ENCODE results near the gene MED31.

Gene MED31

DNA sequence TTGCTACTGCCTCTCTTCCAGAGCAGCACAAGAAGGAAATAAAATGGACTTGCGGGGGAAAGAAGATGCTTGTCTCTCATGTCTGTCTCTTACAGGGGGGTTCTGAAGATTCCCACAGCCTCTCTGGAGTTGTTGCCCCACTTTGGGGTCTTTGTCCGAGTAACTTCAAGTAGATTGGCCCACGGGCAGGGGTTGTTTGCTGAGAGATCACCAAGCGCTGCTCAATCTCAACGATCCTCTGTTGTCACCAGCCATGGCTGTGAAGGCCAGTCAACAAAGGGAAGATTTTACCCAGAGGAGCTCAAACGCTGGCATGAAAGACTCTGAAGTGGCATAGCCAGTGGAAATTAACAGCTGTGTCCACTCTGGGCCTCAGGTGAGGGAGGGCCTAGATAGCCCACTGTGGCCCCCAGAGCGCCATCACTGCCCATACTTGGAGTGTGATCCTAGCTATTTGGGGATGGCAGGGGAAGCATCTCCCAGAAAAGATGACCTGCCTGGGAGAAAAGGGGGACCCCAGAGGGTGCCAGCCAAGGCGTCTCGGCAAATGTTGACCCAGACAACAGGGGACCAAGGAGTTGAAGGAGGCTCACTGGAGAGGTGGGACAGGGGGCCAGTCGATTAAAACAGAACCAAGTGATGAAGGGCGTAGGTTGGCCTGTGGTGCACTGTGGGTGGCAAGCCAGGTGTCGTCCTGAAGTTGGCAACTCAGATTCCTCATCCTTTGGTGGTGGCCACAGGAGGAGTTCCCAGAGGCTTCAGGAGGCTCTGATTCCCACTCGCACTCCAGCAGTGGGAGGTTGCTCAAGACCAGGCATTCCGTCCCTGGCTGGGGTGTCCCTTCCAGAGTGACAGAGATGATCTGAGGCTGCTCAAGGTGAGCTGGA, 33.7 kb upstream of the MED31 start:
- no peaks in the 10 kb centered on the region for H3K79me1 ChIP-seq (ENCODE audit: low read depth, low read length)
- H2BK5ac ChIP-seq (ENCODE audit: low read length), result no peak overlapping the region
- H2AK5ac ChIP-seq (ENCODE audit: low read depth, low read length), result no peak overlapping the region
- H2AFZ ChIP-seq (ENCODE audit: low read length), result no peak overlapping the region
- H4K8ac ChIP-seq (ENCODE audit: low read depth, low read length), result no peak overlapping the region
- H3K23ac ChIP-seq (ENCODE audit: low read depth, low read length, poor library complexity), result no peak overlapping the region
- H4K91ac ChIP-seq (ENCODE audit: low read depth, low read length, poor library complexity), result no peak overlapping the region
- no peak overlapping the region for H2BK120ac ChIP-seq (ENCODE audit: low read depth, low read length)
- DNase-seq (ENCODE audit: low spot score), result no peak
- no peaks in the 10 kb centered on the region for H3K4me1 ChIP-seq (ENCODE audit: control insufficient read depth in 2 of 2, insufficient read depth in 1 of 2, low read depth in 1 of 2, low read length in 2 of 2)
- no peak overlapping the region for H2BK12ac ChIP-seq (ENCODE audit: low read length)
- no peak overlapping the region for H3K4me3 ChIP-seq (ENCODE audit: low read length in 2 of 2)
- no peaks in the 10 kb centered on the region for H3K36me3 ChIP-seq (replicated peaks in 1 of 2; ENCODE audit: control insufficient read depth in 2 of 2, insufficient read depth in 2 of 2, low read length in 2 of 2)
- H3K27me3 ChIP-seq (ENCODE audit: control insufficient read depth in 3 of 3, insufficient read depth in 3 of 3, low read depth in 1 of 3, low read length in 3 of 3), result peaks cover 0 to 25% (median 0%) of the 10 kb centered on the region in 3 experiments
- no peak overlapping the region for H3K4ac ChIP-seq (ENCODE audit: low read length)
- H3K4me2 ChIP-seq (ENCODE audit: insufficient read depth, low read length, poor library complexity, severe bottlenecking), result no peak overlapping the region
- no peak overlapping the region for H2BK15ac ChIP-seq (ENCODE audit: low read length)
- no peaks in the 10 kb centered on the region for H3K9me3 ChIP-seq (replicated peaks in 1 of 2; ENCODE audit: control insufficient read depth in 2 of 2, insufficient read depth in 1 of 2, low read depth in 1 of 2, low read length in 2 of 2)
- no peak overlapping the region for H3K9ac ChIP-seq (ENCODE audit: low read depth, low read length, poor library complexity)
- WGBS, 2 donors (ENCODE audit: extremely low coverage in 2 of 2, insufficient read length in 2 of 2, insufficient replicate concordance in 1 of 2), result no CpG with 5 or more reads among the region's 14 CpGs
- H3K18ac ChIP-seq (ENCODE audit: low read length), result no peak overlapping the region
- no peak overlapping the region for H3K27ac ChIP-seq (replicated peaks; ENCODE audit: low read length)
- no peak overlapping the region for H3K14ac ChIP-seq (ENCODE audit: low read length)

DNA sequence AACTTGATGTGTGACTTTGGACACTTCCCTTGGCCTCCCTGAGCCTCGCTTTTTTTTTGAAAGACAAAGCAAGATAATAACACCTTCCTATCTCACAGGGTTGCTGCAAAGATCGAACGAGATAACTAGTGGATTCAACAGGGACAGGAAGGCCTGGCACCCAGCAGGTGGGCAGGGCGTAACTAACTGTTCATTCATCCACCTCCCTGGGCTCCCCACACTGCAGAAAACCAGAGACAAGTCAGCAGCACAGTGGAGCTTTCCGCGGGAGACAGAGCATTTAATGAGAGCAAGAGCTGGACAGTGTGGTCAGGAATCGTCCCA, 33.0 kb upstream of the MED31 start:
- H2AK5ac ChIP-seq (ENCODE audit: low read depth, low read length), result no peak overlapping the region
- H2BK120ac ChIP-seq (ENCODE audit: low read depth, low read length), result no peak overlapping the region
- peaks cover 0 to 25% (median 0%) of the 10 kb centered on the region in 3 experiments for H3K27me3 ChIP-seq (ENCODE audit: control insufficient read depth in 3 of 3, insufficient read depth in 3 of 3, low read depth in 1 of 3, low read length in 3 of 3)
- no peaks in the 10 kb centered on the region for H3K36me3 ChIP-seq (replicated peaks in 1 of 2; ENCODE audit: control insufficient read depth in 2 of 2, insufficient read depth in 2 of 2, low read length in 2 of 2)
- no CpG with 5 or more reads among the region's 7 CpGs for WGBS, 2 donors (ENCODE audit: extremely low coverage in 2 of 2, insufficient read length in 2 of 2, insufficient replicate concordance in 1 of 2)
- H2AFZ ChIP-seq (ENCODE audit: low read length), result no peak overlapping the region
- H2BK15ac ChIP-seq (ENCODE audit: low read length), result no peak overlapping the region
- no peaks in the 10 kb centered on the region for H3K9me3 ChIP-seq (replicated peaks in 1 of 2; ENCODE audit: control insufficient read depth in 2 of 2, insufficient read depth in 1 of 2, low read depth in 1 of 2, low read length in 2 of 2)
- no peak overlapping the region for H2BK5ac ChIP-seq (ENCODE audit: low read length)
- H3K4me2 ChIP-seq (ENCODE audit: insufficient read depth, low read length, poor library complexity, severe bottlenecking), result no peak overlapping the region
- DNase-seq (ENCODE audit: low spot score), result no peak
- no peak overlapping the region for H4K91ac ChIP-seq (ENCODE audit: low read depth, low read length, poor library complexity)
- no peak overlapping the region for H3K18ac ChIP-seq (ENCODE audit: low read length)
- no peak overlapping the region for H3K23ac ChIP-seq (ENCODE audit: low read depth, low read length, poor library complexity)
- H3K9ac ChIP-seq (ENCODE audit: low read depth, low read length, poor library complexity), result no peak overlapping the region
- no peaks in the 10 kb centered on the region for H3K79me1 ChIP-seq (ENCODE audit: low read depth, low read length)
- H3K4me3 ChIP-seq (ENCODE audit: low read length in 2 of 2), result no peak overlapping the region
- no peak overlapping the region for H4K8ac ChIP-seq (ENCODE audit: low read depth, low read length)
- no peak overlapping the region for H2BK12ac ChIP-seq (ENCODE audit: low read length)
- no peaks in the 10 kb centered on the region for H3K4me1 ChIP-seq (ENCODE audit: control insufficient read depth in 2 of 2, insufficient read depth in 1 of 2, low read depth in 1 of 2, low read length in 2 of 2)
- H3K14ac ChIP-seq (ENCODE audit: low read length), result no peak overlapping the region
- no peak overlapping the region for H3K27ac ChIP-seq (replicated peaks; ENCODE audit: low read length)
- H3K4ac ChIP-seq (ENCODE audit: low read length), result no peak overlapping the region

DNA sequence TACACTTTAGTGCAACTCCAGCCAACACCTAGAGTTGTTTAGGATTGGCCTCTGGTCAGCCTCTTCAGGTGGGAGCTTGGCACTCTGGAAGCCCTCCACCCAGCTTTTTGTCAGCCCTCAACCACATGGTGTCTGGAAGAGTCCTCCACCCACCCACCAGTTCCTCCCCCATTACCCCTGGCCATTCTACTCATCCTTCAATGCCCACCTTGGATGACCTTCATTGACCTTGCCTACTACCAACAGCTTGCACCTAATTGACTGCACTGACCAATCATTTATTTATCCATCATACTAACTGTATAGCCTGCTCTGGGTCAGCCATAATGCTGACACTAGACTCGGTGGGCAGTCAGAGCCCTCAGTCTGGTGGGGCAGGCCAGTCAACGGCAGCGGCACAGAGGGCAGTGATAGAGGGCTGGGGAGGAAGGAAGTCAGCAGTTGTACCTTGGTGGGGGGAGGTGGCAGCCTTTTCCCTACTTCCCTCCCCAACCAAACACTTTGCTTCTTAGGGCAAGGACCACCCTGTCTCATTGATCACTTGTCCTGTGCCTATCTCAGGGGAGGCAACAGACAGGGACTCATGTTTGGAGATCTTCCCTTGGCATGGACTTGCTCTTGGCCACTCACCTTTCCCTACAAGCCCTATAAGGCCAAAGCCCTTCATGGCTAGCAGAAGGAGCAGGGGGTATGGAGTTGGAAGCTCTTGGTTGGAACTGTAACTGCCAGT, 32.5 kb upstream of the MED31 start:
- no CpG with 5 or more reads among the region's 3 CpGs for whole genome bisulfite sequencing, 2 donors (ENCODE audit: extremely low coverage in 2 of 2, insufficient read length in 2 of 2, insufficient replicate concordance in 1 of 2)
- H3K4me2 ChIP-seq (ENCODE audit: insufficient read depth, low read length, poor library complexity, severe bottlenecking), result no peak overlapping the region
- no peak for DNase-seq (ENCODE audit: low spot score)
- H2BK12ac ChIP-seq (ENCODE audit: low read length), result no peak overlapping the region
- H2BK15ac ChIP-seq (ENCODE audit: low read length), result no peak overlapping the region
- H3K79me1 ChIP-seq (ENCODE audit: low read depth, low read length), result no peaks in the 10 kb centered on the region
- H2AFZ ChIP-seq (ENCODE audit: low read length), result no peak overlapping the region
- H3K4me1 ChIP-seq (ENCODE audit: control insufficient read depth in 2 of 2, insufficient read depth in 1 of 2, low read depth in 1 of 2, low read length in 2 of 2), result no peaks in the 10 kb centered on the region
- no peak overlapping the region for H3K14ac ChIP-seq (ENCODE audit: low read length)
- peak overlapping the region; percentile 66 for H3K4ac ChIP-seq (ENCODE audit: low read length)
- peak overlapping the region; percentile 44 for H4K8ac ChIP-seq (ENCODE audit: low read depth, low read length)
- no peak overlapping the region for H3K23ac ChIP-seq (ENCODE audit: low read depth, low read length, poor library complexity)
- no peak overlapping the region for H3K27ac ChIP-seq (replicated peaks; ENCODE audit: low read length)
- no peak overlapping the region for H2AK5ac ChIP-seq (ENCODE audit: low read depth, low read length)
- H3K9me3 ChIP-seq (replicated peaks in 1 of 2; ENCODE audit: control insufficient read depth in 2 of 2, insufficient read depth in 1 of 2, low read depth in 1 of 2, low read length in 2 of 2), result no peaks in the 10 kb centered on the region
- H2BK5ac ChIP-seq (ENCODE audit: low read length), result no peak overlapping the region
- H3K36me3 ChIP-seq (replicated peaks in 1 of 2; ENCODE audit: control insufficient read depth in 2 of 2, insufficient read depth in 2 of 2, low read length in 2 of 2), result no peaks in the 10 kb centered on the region
- no peak overlapping the region for H3K4me3 ChIP-seq (ENCODE audit: low read length in 2 of 2)
- no peak overlapping the region for H2BK120ac ChIP-seq (ENCODE audit: low read depth, low read length)
- H3K9ac ChIP-seq (ENCODE audit: low read depth, low read length, poor library complexity), result peak overlapping the region; percentile 10
- H3K18ac ChIP-seq (ENCODE audit: low read length), result no peak overlapping the region
- H4K91ac ChIP-seq (ENCODE audit: low read depth, low read length, poor library complexity), result no peak overlapping the region
- peaks cover 0 to 25% (median 0%) of the 10 kb centered on the region in 3 experiments for H3K27me3 ChIP-seq (ENCODE audit: control insufficient read depth in 3 of 3, insufficient read depth in 3 of 3, low read depth in 1 of 3, low read length in 3 of 3)

DNA sequence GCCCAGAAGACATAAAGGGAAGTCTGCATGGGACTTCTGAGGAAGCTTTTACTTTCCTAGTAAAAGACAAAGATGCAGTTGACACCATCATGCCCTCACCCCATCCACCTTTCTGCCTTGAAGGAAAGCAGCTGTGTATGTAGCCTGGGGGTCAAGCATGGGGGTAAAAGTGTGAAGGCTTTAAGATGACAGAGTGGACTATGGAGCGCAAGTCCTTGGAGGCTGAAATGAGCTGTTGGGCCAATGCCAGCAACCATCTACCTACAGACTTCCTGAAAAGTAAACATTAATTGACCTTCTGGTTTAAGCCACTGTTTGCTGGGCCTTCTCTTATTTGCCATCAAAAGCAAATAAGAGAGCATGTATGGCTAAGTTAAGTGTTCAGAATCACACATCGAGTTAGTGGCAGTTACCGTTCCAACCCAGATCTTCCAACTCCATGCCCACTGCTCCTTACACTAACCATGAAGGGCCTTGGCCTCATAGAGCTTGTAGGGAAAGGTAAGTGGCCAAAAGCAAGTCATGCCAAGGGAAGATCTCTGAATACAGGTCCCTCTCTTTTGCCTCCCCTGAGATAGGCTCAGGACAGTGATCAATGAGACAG, 31.8 kb upstream of the MED31 start:
- Histone ChIP-seq H3K9me3 (replicated peaks in 1 of 2; ENCODE audit: control insufficient read depth in 2 of 2, insufficient read depth in 1 of 2, low read depth in 1 of 2, low read length in 2 of 2) (no peaks in the 10 kb centered on the region), H4K8ac (ENCODE audit: low read depth, low read length) (no peak overlapping the region), H2BK5ac (ENCODE audit: low read length) (no peak overlapping the region), H3K79me1 (ENCODE audit: low read depth, low read length) (no peaks in the 10 kb centered on the region), H4K91ac (ENCODE audit: low read depth, low read length, poor library complexity) (no peak overlapping the region), H3K9ac (ENCODE audit: low read depth, low read length, poor library complexity) (no peak overlapping the region), H2AFZ (ENCODE audit: low read length) (no peak overlapping the region), H2BK12ac (ENCODE audit: low read length) (no peak overlapping the region), H3K27ac (replicated peaks; ENCODE audit: low read length) (no peak overlapping the region), H3K4me3 (ENCODE audit: low read length in 2 of 2) (no peak overlapping the region), H2BK15ac (ENCODE audit: low read length) (no peak overlapping the region), H3K27me3 (ENCODE audit: control insufficient read depth in 3 of 3, insufficient read depth in 3 of 3, low read depth in 1 of 3, low read length in 3 of 3) (peaks cover 0 to 25% (median 0%) of the 10 kb centered on the region in 3 experiments), H3K36me3 (replicated peaks in 1 of 2; ENCODE audit: control insufficient read depth in 2 of 2, insufficient read depth in 2 of 2, low read length in 2 of 2) (no peaks in the 10 kb centered on the region), H3K4ac (ENCODE audit: low read length) (no peak overlapping the region), H3K4me1 (ENCODE audit: control insufficient read depth in 2 of 2, insufficient read depth in 1 of 2, low read depth in 1 of 2, low read length in 2 of 2) (no peaks in the 10 kb centered on the region), H3K14ac (ENCODE audit: low read length) (no peak overlapping the region), H2AK5ac (ENCODE audit: low read depth, low read length) (no peak overlapping the region), H3K23ac (ENCODE audit: low read depth, low read length, poor library complexity) (no peak overlapping the region), H3K18ac (ENCODE audit: low read length) (no peak overlapping the region), H2BK120ac (ENCODE audit: low read depth, low read length) (no peak overlapping the region), H3K4me2 (ENCODE audit: insufficient read depth, low read length, poor library complexity, severe bottlenecking) (no peak overlapping the region)
- WGBS, 2 donors (ENCODE audit: extremely low coverage in 2 of 2, insufficient read length in 2 of 2, insufficient replicate concordance in 1 of 2), result no CpG with 5 or more reads among the region's 3 CpGs
- no peak for DNase-seq (ENCODE audit: low spot score)
